PC-3 (cell line): ENCODE data around the gene C17orf58. TPM values are rescaled to one million over a fixed set of nuclear protein-coding genes. Genes with fewer than 3 reads are reported as not detected.

ENCODE experiments used
- ATAC-seq: fragments of 200-7000 bp; cut with Tn5 transposase; 2 replicates; pipeline ENCODE4 v1.9.1; 2020; ENCODE audit warnings: mild to moderate bottlenecking, moderate library complexity
- BruUV-seq: library from RNA; stranded (reverse); fragments of 400-500 nt; replicated peaks from 2 replicates; lab custom pipeline; 2021; lab: Mats Ljungman, UMichigan
- CTCF ChIA-PET: fragments of 300-600 bp; sonication (Branson Sonifier 250); formaldehyde crosslinking; loops from one replicate; lab custom pipeline; 2022; ENCODE audit warnings: antibody characterized with exemption; lab: Charles Lee
- POLR2A ChIA-PET: fragments of 300-600 bp; sonication (Branson Sonifier 250); formaldehyde crosslinking; loops from one replicate; lab custom pipeline; 2022; ENCODE audit warnings: antibody characterized with exemption; ENCODE audit not compliant: unreplicated experiment; lab: Charles Lee
- DNase-seq: peaks from one replicate; pipeline ENCODE4 v3.0.0-alpha.2; 2015
- H2AFZ ChIP-seq: fragments of 300-600 bp; sonication (generic); 2 replicates; pipeline ENCODE4 v1.6.0; 2016; ENCODE audit warnings: antibody characterized with exemption, low read length
- H3F3A ChIP-seq: fragments of 300-600 bp; sonication (generic); one replicate; pipeline ENCODE4 v1.6.0; 2017; ENCODE audit warnings: antibody characterized with exemption, low read length, control low read depth, mild to moderate bottlenecking; ENCODE audit not compliant: unreplicated experiment
- H3K27ac ChIP-seq: fragments of 300-600 bp; sonication (generic); 2 replicates; pipeline ENCODE4 v1.5.1; 2016; ENCODE audit warnings: mild to moderate bottlenecking, low read length
- H3K27me3 ChIP-seq: fragments of 300-600 bp; sonication (generic); 2 replicates; pipeline ENCODE4 v1.6.1; 2016; ENCODE audit warnings: low read length, mixed read lengths
- H3K36me3 ChIP-seq: fragments of 300-600 bp; sonication (generic); 2 replicates; pipeline ENCODE4 v1.6.1; 2016; ENCODE audit warnings: low read depth, mixed run types, low read length, mixed read lengths
- H3K4me1 ChIP-seq: fragments of 300-600 bp; sonication (generic); 2 replicates; pipeline ENCODE4 v1.5.1; 2016; ENCODE audit warnings: low read length; ENCODE audit not compliant: insufficient read depth
- H3K4me2 ChIP-seq: fragments of 300-600 bp; sonication (generic); 2 replicates; pipeline ENCODE4 v1.6.0; 2016; ENCODE audit warnings: low read length
- H3K4me3 ChIP-seq: fragments of 300-600 bp; sonication (generic); 2 replicates; pipeline ENCODE4 v1.5.1; 2016; ENCODE audit warnings: mild to moderate bottlenecking, low read length, mixed read lengths
- H3K79me2 ChIP-seq: fragments of 300-600 bp; sonication (generic); 2 replicates; pipeline ENCODE4 v1.6.1; 2017; ENCODE audit warnings: low read length, mixed read lengths
- H3K9ac ChIP-seq: fragments of 300-600 bp; sonication (generic); 2 replicates; pipeline ENCODE4 v1.6.0; 2016; ENCODE audit warnings: mild to moderate bottlenecking, low read length
- H3K9me2 ChIP-seq: fragments of 300-600 bp; sonication (generic); replicated peaks from 2 replicates; pipeline ENCODE4 v1.6.1; 2016; ENCODE audit warnings: mixed run types, low read length, mixed read lengths
- H3K9me3 ChIP-seq: fragments of 300-600 bp; sonication (generic); 2 replicates; pipeline ENCODE4 v1.6.1; 2016; ENCODE audit warnings: low read length, mixed read lengths
- H4K20me1 ChIP-seq: fragments of 300-600 bp; sonication (generic); 2 replicates; pipeline ENCODE4 v1.6.1; 2016; ENCODE audit warnings: low read length, mixed read lengths
- CTCF ChIP-seq: fragments of 300-600 bp; sonication (generic); conservative IDR thresholded peaks from 2 replicates; pipeline ENCODE4 v1.5.1; 2017; ENCODE audit warnings: antibody characterized with exemption, low read depth, mild to moderate bottlenecking, low read length
- EZH2 ChIP-seq: fragments of 300-600 bp; sonication (generic); IDR thresholded peaks from one replicate; pipeline ENCODE4 v1.6.1; 2017; ENCODE audit warnings: antibody characterized with exemption, mild to moderate bottlenecking, low read length; ENCODE audit not compliant: unreplicated experiment
- EZH2phosphoT487 ChIP-seq: fragments of 300-600 bp; sonication (generic); IDR thresholded peaks from 2 replicates; pipeline ENCODE4 v1.6.1; 2018; ENCODE audit warnings: mild to moderate bottlenecking, antibody characterized with exemption, low read length, borderline replicate concordance
- intact Hi-C: fragments of 100-400 bp; cut with micrococcal nuclease; formaldehyde crosslinking; loops from 2 replicates; pipeline ENCODE4 v1.9.0; 2023
- total RNA-seq: library from RNA; depleted of rRNA; stranded (reverse); fragments of >200 nt; gene quantifications from 2 replicates; pipeline ENCODE4 v1.2.3, GENCODE V29; 2014

C17orf58 gene
- total RNA-seq, 1 experiment from 2014 or later = 25.3 TPM

- Histone ChIP-seq H3K4me2 (no peak overlapping the region), H3K9me2 (no peaks in the 10 kb centered on the region), H3K4me1 (no peaks in the 10 kb centered on the region), H3K4me3 (no peak overlapping the region), H3K27ac (no peak overlapping the region), H3K79me2 (no peaks in the 10 kb centered on the region), H3K9ac (no peak overlapping the region), H2AFZ (no peak overlapping the region), H3F3A (peaks cover 3% of the 10 kb centered on the region), H4K20me1 (no peaks in the 10 kb centered on the region), H3K9me3 (no peaks in the 10 kb centered on the region), H3K27me3 (no peaks in the 10 kb centered on the region), H3K36me3 (peaks cover 21% of the 10 kb centered on the region)
- no peak for TF ChIP-seq EZH2phosphoT487
- no peak for TF ChIP-seq CTCF
- no peak for TF ChIP-seq EZH2
- ChIA-PET CTCF (interaction anchor here (0.6 kb wide), 1 partner anchor 9 kb away, joined by 13 read pairs; no protein-coding TSS in a partner anchor), POLR2A (no interaction called here)
- ATAC-seq (no peak), DNase-seq (no peak)
- no TSS peak for BruUV-seq
- intact Hi-C loops = no loop called here
Observed at GRCh38 chr17:67959510-67959909, 36.8 kb downstream of the C17orf58 start.

GRCh38 chr17:67950945-67951344 lies 45.3 kb downstream of the C17orf58 start:
- intact Hi-C loops = no loop called here
- DNase-seq = no peak
- Histone ChIP-seq H3K9me3 (no peaks in the 10 kb centered on the region), H3K27ac (no peak overlapping the region), H3F3A (no peaks in the 10 kb centered on the region), H2AFZ (no peak overlapping the region), H3K4me1 (no peaks in the 10 kb centered on the region), H3K9ac (no peak overlapping the region), H3K9me2 (no peaks in the 10 kb centered on the region), H3K27me3 (no peaks in the 10 kb centered on the region), H4K20me1 (no peaks in the 10 kb centered on the region), H3K79me2 (no peaks in the 10 kb centered on the region), H3K36me3 (peaks cover 48% of the 10 kb centered on the region), H3K4me2 (no peak overlapping the region), H3K4me3 (no peak overlapping the region)
- POLR2A ChIA-PET = no interaction called here
- ATAC-seq = no peak
- CTCF ChIA-PET = no interaction called here
- TF ChIP-seq CTCF (no peak), EZH2 (no peak), EZH2phosphoT487 (no peak)
- no TSS peak for BruUV-seq

GRCh38 chr17:67947325-67947813 lies 48.9 kb downstream of the C17orf58 start:
- no peaks in the 10 kb centered on the region for H4K20me1 ChIP-seq
- no peaks in the 10 kb centered on the region for H3K79me2 ChIP-seq
- H3K9me2 ChIP-seq = no peaks in the 10 kb centered on the region
- H3K9me3 ChIP-seq = no peaks in the 10 kb centered on the region
- no peak overlapping the region for H3K27ac ChIP-seq
- ATAC-seq (no peak), DNase-seq (no peak)
- H3F3A ChIP-seq = no peaks in the 10 kb centered on the region
- no TSS peak for BruUV-seq
- H3K4me2 ChIP-seq = no peak overlapping the region
- H3K4me1 ChIP-seq = peaks cover 5% of the 10 kb centered on the region
- TF ChIP-seq CTCF (no peak), EZH2 (no peak), EZH2phosphoT487 (no peak)
- POLR2A ChIA-PET = no interaction called here
- H2AFZ ChIP-seq = no peak overlapping the region
- no peak overlapping the region for H3K9ac ChIP-seq
- peaks cover 57% of the 10 kb centered on the region for H3K36me3 ChIP-seq
- intact Hi-C loops = no loop called here
- CTCF ChIA-PET = no interaction called here
- no peak overlapping the region for H3K4me3 ChIP-seq
- H3K27me3 ChIP-seq = no peaks in the 10 kb centered on the region
